HCT116 (cell line): Measurements from ENCODE around the gene CARD16. TPM values are rescaled to one million over a fixed set of nuclear protein-coding genes. Genes with fewer than 3 reads are reported as not detected.

ENCODE experiments used
- ATAC-seq: fragments of 200-7000 bp; cut with Tn5 transposase; 2 replicates; pipeline ENCODE4 v1.9.1; 2020; ENCODE audit warnings: mild to moderate bottlenecking, moderate library complexity
- BruUV-seq: library from RNA; stranded (reverse); fragments of 400-500 nt; replicated peaks from 2 replicates; lab custom pipeline; 2021; lab: Mats Ljungman, UMichigan
- CTCF ChIA-PET: fragments of 300-600 bp; sonication (Branson Sonifier 250); formaldehyde crosslinking; loops from one replicate; lab custom pipeline; 2021; ENCODE audit warnings: antibody characterized with exemption; lab: Charles Lee
- POLR2A ChIA-PET: fragments of 300-600, 350-600 bp; sonication (Branson Sonifier 250); formaldehyde crosslinking; loops from one replicate; lab custom pipeline; 2021; ENCODE audit warnings: antibody characterized with exemption; lab: Charles Lee
- RAD21 ChIA-PET, 2 experiments: fragments of 300-600 bp; sonication (Branson Sonifier 250); formaldehyde crosslinking; loops; one replicate each; lab custom pipeline; 2023; ENCODE audit warnings: low total read pairs in 2 of 2; ENCODE audit not compliant: uncharacterized antibody in 2 of 2, unreplicated experiment in 2 of 2, low non-redundant PET in 1 of 2; lab: Charles Lee
- DNase-seq: peaks from one replicate; pipeline ENCODE4 v3.0.0-alpha.2; 2010; ENCODE audit warnings: low read depth, low spot score
- H2AFZ ChIP-seq: fragments of 200-600 bp; shearing (Covaris generic), sonication (generic); 2 replicates; pipeline ENCODE4 v1.6.1; 2017; ENCODE audit warnings: low read depth, mixed run types, mixed read lengths, antibody characterized with exemption, low read length; ENCODE audit not compliant: poor library complexity, severe bottlenecking
- H3K27ac ChIP-seq: 2 replicates; pipeline ENCODE4 v1.5.1; 2012; ENCODE audit warnings: low read depth, low read length
- H3K27me3 ChIP-seq: fragments of 200-600 bp; sonication (generic); 2 replicates; pipeline ENCODE4 v1.6.1; 2016; ENCODE audit warnings: mixed run types, low read length, mixed read lengths; ENCODE audit not compliant: insufficient read depth
- H3K36me3 ChIP-seq, 2 experiments: fragments of 200-500 bp in 1 of 2; fragments of 200-600 bp in 1 of 2; sonication (Bioruptor generic) in 1 of 2; sonication (generic) in 1 of 2; 2 replicates each; pipeline versions ENCODE4 v1.5.1 to v1.6.1; 2014 to 2016; ENCODE audit warnings: low read length in 2 of 2, inconsistent platforms in 1 of 2, mixed read lengths in 1 of 2, mixed run types in 1 of 2; ENCODE audit not compliant: insufficient read depth in 2 of 2, control insufficient read depth in 1 of 2
- H3K4me1 ChIP-seq, 2 experiments: fragments of 200-600 bp in 1 of 2; sonication (generic) in 1 of 2; 2 replicates each; pipeline versions ENCODE4 v1.5.1 to v1.6.1; 2012 to 2017; ENCODE audit warnings: low read length in 2 of 2, inconsistent platforms in 1 of 2, mild to moderate bottlenecking in 1 of 2, mixed read lengths in 1 of 2, mixed run types in 1 of 2, moderate library complexity in 1 of 2; ENCODE audit not compliant: insufficient read depth in 2 of 2, control insufficient read depth in 1 of 2
- H3K4me2 ChIP-seq: fragments of 200-600 bp; sonication (generic); 2 replicates; pipeline ENCODE4 v1.6.1; 2017; ENCODE audit warnings: mixed run types, low read length, mixed read lengths
- H3K4me3 ChIP-seq, 2 experiments: fragments of 200-600 bp in 1 of 2; sonication (generic) in 1 of 2; replicated peaks in 1 of 2; 2 replicates each; pipeline ENCODE4 v1.5.1; 2011 to 2016; ENCODE audit warnings: low read length in 2 of 2, control low read depth in 1 of 2, low read depth in 1 of 2, mild to moderate bottlenecking in 1 of 2, mixed read lengths in 1 of 2, mixed run types in 1 of 2
- H3K79me2 ChIP-seq: fragments of 200-600 bp; sonication (generic); 2 replicates; pipeline ENCODE4 v1.6.1; 2017; ENCODE audit warnings: mild to moderate bottlenecking, mixed run types, low read length, moderate library complexity, mixed read lengths; ENCODE audit not compliant: insufficient read depth
- H3K9ac ChIP-seq: fragments of 200-600 bp; sonication (generic); 2 replicates; pipeline ENCODE4 v1.6.1; 2016; ENCODE audit warnings: low read length, mixed read lengths
- H3K9me2 ChIP-seq: fragments of 200-600 bp; sonication (generic), shearing (Covaris generic); 2 replicates; pipeline ENCODE4 v1.6.1; 2017; ENCODE audit warnings: mixed run types, mild to moderate bottlenecking, moderate library complexity; ENCODE audit not compliant: insufficient read depth
- H3K9me3 ChIP-seq, 2 experiments: fragments of 200-500 bp in 1 of 2; fragments of 200-600 bp in 1 of 2; sonication (Bioruptor generic) in 1 of 2; sonication (generic) in 1 of 2; 2 replicates each; pipeline ENCODE4 v1.6.1; 2014 to 2017; ENCODE audit warnings: low read length in 2 of 2, mixed read lengths in 2 of 2, inconsistent platforms in 1 of 2, low read depth in 1 of 2, mild to moderate bottlenecking in 1 of 2, mixed run types in 1 of 2, moderate library complexity in 1 of 2; ENCODE audit not compliant: control insufficient read depth in 1 of 2, insufficient read depth in 1 of 2
- H4K20me1 ChIP-seq: fragments of 200-600 bp; sonication (generic), shearing (Covaris generic); 2 replicates; pipeline ENCODE4 v1.6.1; 2017; ENCODE audit warnings: mixed run types, mild to moderate bottlenecking, moderate library complexity; ENCODE audit not compliant: insufficient read depth
- CBX3 ChIP-seq: IDR thresholded peaks from 2 replicates; pipeline ENCODE4 v1.6.1; 2012; ENCODE audit warnings: low read depth
- CEBPB ChIP-seq: IDR thresholded peaks from 2 replicates; pipeline ENCODE4 v1.6.1; 2012; ENCODE audit warnings: low read depth
- EGR1 ChIP-seq: IDR thresholded peaks from 2 replicates; pipeline ENCODE4 v1.6.1; 2012; ENCODE audit warnings: low read depth
- ELF1 ChIP-seq: IDR thresholded peaks from 2 replicates; pipeline ENCODE4 v1.6.1; 2012; ENCODE audit warnings: low read depth, borderline replicate concordance
- EZH2phosphoT487 ChIP-seq: fragments of 200-600 bp; IDR thresholded peaks from 2 replicates; pipeline ENCODE4 v1.6.1; 2018; ENCODE audit warnings: antibody characterized with exemption, borderline replicate concordance
- FOSL1 ChIP-seq: IDR thresholded peaks from 2 replicates; pipeline ENCODE4 v1.6.1; 2012; ENCODE audit warnings: low read depth
- POLR2AphosphoS5 ChIP-seq: IDR thresholded peaks from 2 replicates; pipeline ENCODE4 v1.6.1; 2011; ENCODE audit warnings: mild to moderate bottlenecking, low read depth, low read length, moderate library complexity
- SP1 ChIP-seq: IDR thresholded peaks from 2 replicates; pipeline ENCODE4 v1.6.1; 2012; ENCODE audit warnings: low read depth
- TCF7L2 ChIP-seq: IDR thresholded peaks from 2 replicates; pipeline ENCODE4 v1.7.0; 2011; ENCODE audit warnings: borderline replicate concordance, inconsistent platforms; ENCODE audit not compliant: insufficient read depth, insufficient read length; ENCODE audit errors: extremely low read depth
- YY1 ChIP-seq: IDR thresholded peaks from 2 replicates; pipeline ENCODE4 v1.6.1; 2011; ENCODE audit warnings: low read length, low read depth, moderate library complexity, mild to moderate bottlenecking; ENCODE audit not compliant: insufficient replicate concordance; ENCODE audit errors: extremely low read depth
- ZFX ChIP-seq: fragments of 450-650 bp; IDR thresholded peaks from 2 replicates; pipeline ENCODE4 v1.6.1; 2017
- ZNF274 ChIP-seq: fragments of 200-500 bp; sonication (Bioruptor generic); IDR thresholded peaks from 2 replicates; pipeline ENCODE4 v1.6.1; 2014; ENCODE audit warnings: mild to moderate bottlenecking, low read depth, low read length, inconsistent platforms
- intact Hi-C: fragments of 100-400 bp; cut with micrococcal nuclease; formaldehyde crosslinking; loops from 2 replicates; pipeline ENCODE4 v1.10.0; 2022
- total RNA-seq: library from RNA; stranded (reverse); gene quantifications from one replicate; pipeline ENCODE4 v1.2.1, GENCODE V29; 2021; ENCODE audit not compliant: unreplicated experiment
- TF ChIP-seq, protein P1 (sequence below): IDR thresholded peaks from 2 replicates; pipeline ENCODE4 v1.6.1; 2012
- TF ChIP-seq, protein P2 (sequence below): IDR thresholded peaks from 2 replicates; pipeline ENCODE4 v1.6.1; 2012; ENCODE audit warnings: low read depth
- TF ChIP-seq, protein P3 (sequence below): IDR thresholded peaks from 2 replicates; pipeline ENCODE4 v1.6.1; 2012
- TF ChIP-seq, protein P4 (sequence below), 3 experiments: fragments of 200-600 bp in 1 of 3; sonication (generic) in 1 of 3; IDR thresholded peaks in 2 of 3; conservative IDR thresholded peaks in 1 of 3; 2 replicates each; pipeline ENCODE4 v1.5.1; 2012 to 2017; ENCODE audit warnings: low read depth in 2 of 3, low read length in 2 of 3, antibody characterized with exemption in 1 of 3, borderline replicate concordance in 1 of 3, control low read depth in 1 of 3, mild to moderate bottlenecking in 1 of 3, mixed read lengths in 1 of 3, mixed run types in 1 of 3, moderate library complexity in 1 of 3; ENCODE audit not compliant: insufficient read depth in 1 of 3
- TF ChIP-seq, protein P5 (sequence below): IDR thresholded peaks from 2 replicates; pipeline ENCODE4 v1.6.1; 2011; ENCODE audit warnings: mild to moderate bottlenecking, low read length, moderate library complexity; ENCODE audit not compliant: insufficient replicate concordance; ENCODE audit errors: extremely low read depth

CARD16 gene
- total RNA-seq, 1 experiment from 2014 or later = not detected

DNA sequence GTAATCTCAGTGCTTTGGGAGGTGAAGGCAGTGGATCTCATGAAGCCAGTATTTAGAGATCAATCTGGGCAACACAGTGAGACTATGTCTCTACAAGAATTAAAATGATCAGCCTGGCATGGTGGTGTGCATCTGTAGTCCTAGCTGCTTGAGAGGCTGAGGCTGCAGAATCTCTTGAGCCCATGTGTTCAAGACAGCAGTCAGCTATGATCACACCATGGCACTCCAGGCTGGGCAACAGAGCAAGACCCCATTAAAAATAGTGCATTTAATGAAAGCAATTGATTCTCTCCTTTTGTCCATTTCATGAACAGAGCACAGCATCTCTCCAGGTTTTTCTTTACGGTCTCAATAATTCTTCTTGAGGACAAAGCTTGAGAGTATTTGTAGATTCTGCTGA lies 11.3 kb upstream of the CARD16 start:
- TF ChIP-seq, protein P1, sequence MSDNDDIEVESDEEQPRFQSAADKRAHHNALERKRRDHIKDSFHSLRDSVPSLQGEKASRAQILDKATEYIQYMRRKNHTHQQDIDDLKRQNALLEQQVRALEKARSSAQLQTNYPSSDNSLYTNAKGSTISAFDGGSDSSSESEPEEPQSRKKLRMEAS = no peak
- no peak for TF ChIP-seq CBX3
- TF ChIP-seq ZFX = no peak
- TF ChIP-seq ZNF274 = no peak
- no peak for TF ChIP-seq CEBPB
- TF ChIP-seq FOSL1 = no peak
- TF ChIP-seq EGR1 = no peak
- no peak for TF ChIP-seq YY1
- TF ChIP-seq, protein P2, sequence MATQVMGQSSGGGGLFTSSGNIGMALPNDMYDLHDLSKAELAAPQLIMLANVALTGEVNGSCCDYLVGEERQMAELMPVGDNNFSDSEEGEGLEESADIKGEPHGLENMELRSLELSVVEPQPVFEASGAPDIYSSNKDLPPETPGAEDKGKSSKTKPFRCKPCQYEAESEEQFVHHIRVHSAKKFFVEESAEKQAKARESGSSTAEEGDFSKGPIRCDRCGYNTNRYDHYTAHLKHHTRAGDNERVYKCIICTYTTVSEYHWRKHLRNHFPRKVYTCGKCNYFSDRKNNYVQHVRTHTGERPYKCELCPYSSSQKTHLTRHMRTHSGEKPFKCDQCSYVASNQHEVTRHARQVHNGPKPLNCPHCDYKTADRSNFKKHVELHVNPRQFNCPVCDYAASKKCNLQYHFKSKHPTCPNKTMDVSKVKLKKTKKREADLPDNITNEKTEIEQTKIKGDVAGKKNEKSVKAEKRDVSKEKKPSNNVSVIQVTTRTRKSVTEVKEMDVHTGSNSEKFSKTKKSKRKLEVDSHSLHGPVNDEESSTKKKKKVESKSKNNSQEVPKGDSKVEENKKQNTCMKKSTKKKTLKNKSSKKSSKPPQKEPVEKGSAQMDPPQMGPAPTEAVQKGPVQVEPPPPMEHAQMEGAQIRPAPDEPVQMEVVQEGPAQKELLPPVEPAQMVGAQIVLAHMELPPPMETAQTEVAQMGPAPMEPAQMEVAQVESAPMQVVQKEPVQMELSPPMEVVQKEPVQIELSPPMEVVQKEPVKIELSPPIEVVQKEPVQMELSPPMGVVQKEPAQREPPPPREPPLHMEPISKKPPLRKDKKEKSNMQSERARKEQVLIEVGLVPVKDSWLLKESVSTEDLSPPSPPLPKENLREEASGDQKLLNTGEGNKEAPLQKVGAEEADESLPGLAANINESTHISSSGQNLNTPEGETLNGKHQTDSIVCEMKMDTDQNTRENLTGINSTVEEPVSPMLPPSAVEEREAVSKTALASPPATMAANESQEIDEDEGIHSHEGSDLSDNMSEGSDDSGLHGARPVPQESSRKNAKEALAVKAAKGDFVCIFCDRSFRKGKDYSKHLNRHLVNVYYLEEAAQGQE = no peak
- TF ChIP-seq, protein P3, sequence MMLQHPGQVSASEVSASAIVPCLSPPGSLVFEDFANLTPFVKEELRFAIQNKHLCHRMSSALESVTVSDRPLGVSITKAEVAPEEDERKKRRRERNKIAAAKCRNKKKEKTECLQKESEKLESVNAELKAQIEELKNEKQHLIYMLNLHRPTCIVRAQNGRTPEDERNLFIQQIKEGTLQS = no peak
- no peak for TF ChIP-seq TCF7L2
- TF ChIP-seq EZH2phosphoT487 = no peak
- no peak for TF ChIP-seq SP1
- TF ChIP-seq ELF1 = no peak
- TF ChIP-seq, protein P4, sequence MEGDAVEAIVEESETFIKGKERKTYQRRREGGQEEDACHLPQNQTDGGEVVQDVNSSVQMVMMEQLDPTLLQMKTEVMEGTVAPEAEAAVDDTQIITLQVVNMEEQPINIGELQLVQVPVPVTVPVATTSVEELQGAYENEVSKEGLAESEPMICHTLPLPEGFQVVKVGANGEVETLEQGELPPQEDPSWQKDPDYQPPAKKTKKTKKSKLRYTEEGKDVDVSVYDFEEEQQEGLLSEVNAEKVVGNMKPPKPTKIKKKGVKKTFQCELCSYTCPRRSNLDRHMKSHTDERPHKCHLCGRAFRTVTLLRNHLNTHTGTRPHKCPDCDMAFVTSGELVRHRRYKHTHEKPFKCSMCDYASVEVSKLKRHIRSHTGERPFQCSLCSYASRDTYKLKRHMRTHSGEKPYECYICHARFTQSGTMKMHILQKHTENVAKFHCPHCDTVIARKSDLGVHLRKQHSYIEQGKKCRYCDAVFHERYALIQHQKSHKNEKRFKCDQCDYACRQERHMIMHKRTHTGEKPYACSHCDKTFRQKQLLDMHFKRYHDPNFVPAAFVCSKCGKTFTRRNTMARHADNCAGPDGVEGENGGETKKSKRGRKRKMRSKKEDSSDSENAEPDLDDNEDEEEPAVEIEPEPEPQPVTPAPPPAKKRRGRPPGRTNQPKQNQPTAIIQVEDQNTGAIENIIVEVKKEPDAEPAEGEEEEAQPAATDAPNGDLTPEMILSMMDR (IDR thresholded peaks at IDR 0.05 in 2 of 3, conservative IDR thresholded peaks at IDR 0.05 in 1 of 3; ENCODE audit: borderline replicate concordance in 1 of 3, insufficient read depth in 1 of 3, low read depth in 2 of 3, low read length in 2 of 3) = no peak
- no peak for TF ChIP-seq POLR2AphosphoS5
- TF ChIP-seq, protein P5, sequence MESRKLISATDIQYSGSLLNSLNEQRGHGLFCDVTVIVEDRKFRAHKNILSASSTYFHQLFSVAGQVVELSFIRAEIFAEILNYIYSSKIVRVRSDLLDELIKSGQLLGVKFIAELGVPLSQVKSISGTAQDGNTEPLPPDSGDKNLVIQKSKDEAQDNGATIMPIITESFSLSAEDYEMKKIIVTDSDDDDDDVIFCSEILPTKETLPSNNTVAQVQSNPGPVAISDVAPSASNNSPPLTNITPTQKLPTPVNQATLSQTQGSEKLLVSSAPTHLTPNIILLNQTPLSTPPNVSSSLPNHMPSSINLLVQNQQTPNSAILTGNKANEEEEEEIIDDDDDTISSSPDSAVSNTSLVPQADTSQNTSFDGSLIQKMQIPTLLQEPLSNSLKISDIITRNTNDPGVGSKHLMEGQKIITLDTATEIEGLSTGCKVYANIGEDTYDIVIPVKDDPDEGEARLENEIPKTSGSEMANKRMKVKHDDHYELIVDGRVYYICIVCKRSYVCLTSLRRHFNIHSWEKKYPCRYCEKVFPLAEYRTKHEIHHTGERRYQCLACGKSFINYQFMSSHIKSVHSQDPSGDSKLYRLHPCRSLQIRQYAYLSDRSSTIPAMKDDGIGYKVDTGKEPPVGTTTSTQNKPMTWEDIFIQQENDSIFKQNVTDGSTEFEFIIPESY = no peak
- no peak overlapping the region for H2AFZ ChIP-seq
- no peaks in the 10 kb centered on the region for H3K27me3 ChIP-seq
- H3K27ac ChIP-seq = no peak overlapping the region
- no peak for DNase-seq
- CTCF ChIA-PET = no interaction called here
- H4K20me1 ChIP-seq = no peaks in the 10 kb centered on the region
- no peaks in the 10 kb centered on the region for H3K4me1 ChIP-seq
- no peak overlapping the region for H3K4me2 ChIP-seq
- no peak overlapping the region for H3K4me3 ChIP-seq
- no peak overlapping the region for H3K9ac ChIP-seq
- H3K79me2 ChIP-seq = no peaks in the 10 kb centered on the region
- intact Hi-C loops = no loop called here
- BruUV-seq = no TSS peak
- no peaks in the 10 kb centered on the region for H3K9me3 ChIP-seq
- no peak for ATAC-seq
- POLR2A ChIA-PET = no interaction called here
- H3K9me2 ChIP-seq = no peaks in the 10 kb centered on the region
- RAD21 ChIA-PET = no interaction called here
- no peaks in the 10 kb centered on the region for H3K36me3 ChIP-seq
